Endodermal cell (in vitro differentiated cells): ENCODE results near the gene CLSTN2. TPM values are rescaled to one million over a fixed set of nuclear protein-coding genes. Genes with fewer than 3 reads are reported as not detected.

Source experiments
- DNase-seq: peaks from one replicate; pipeline ENCODE4 v3.0.0-alpha.2; 2017
- H3K27ac ChIP-seq: 2 replicates; pipeline ENCODE4 v1.5.1; 2013; ENCODE audit warnings: mild to moderate bottlenecking, low read depth, low read length, moderate library complexity
- H3K27me3 ChIP-seq: 2 replicates; pipeline ENCODE4 v1.6.1; 2013; ENCODE audit warnings: mild to moderate bottlenecking, low read length, moderate library complexity; ENCODE audit not compliant: insufficient read depth, control insufficient read depth, poor library complexity, severe bottlenecking
- H3K36me3 ChIP-seq: 2 replicates; pipeline ENCODE4 v1.7.0; 2013; ENCODE audit warnings: mild to moderate bottlenecking, low read length, moderate library complexity; ENCODE audit not compliant: control insufficient read depth, insufficient read depth
- H3K4me1 ChIP-seq: one replicate; pipeline ENCODE4 v1.7.0; 2013; ENCODE audit warnings: low read length; ENCODE audit not compliant: control insufficient read depth, insufficient read depth
- H3K4me3 ChIP-seq: 2 replicates; pipeline ENCODE4 v1.5.1; 2013; ENCODE audit warnings: mild to moderate bottlenecking, low read length, moderate library complexity
- H3K9ac ChIP-seq: 2 replicates; pipeline ENCODE4 v1.6.1; 2013; ENCODE audit warnings: mild to moderate bottlenecking, low read length, moderate library complexity; ENCODE audit not compliant: poor library complexity, severe bottlenecking; ENCODE audit errors: extremely low read depth
- H3K9me3 ChIP-seq: 2 replicates; pipeline ENCODE4 v1.6.1; 2013; ENCODE audit warnings: mild to moderate bottlenecking, low read length, moderate library complexity; ENCODE audit not compliant: control insufficient read depth
- H3K27ac Mint-ChIP-seq: 2 replicates; pipeline ENCODE4 v1.8.0; 2020; ENCODE audit warnings: mixed read lengths
- H3K27me3 Mint-ChIP-seq: 2 replicates; pipeline ENCODE4 v1.8.0; 2021; ENCODE audit warnings: mild to moderate bottlenecking, mixed read lengths; ENCODE audit not compliant: insufficient read depth
- H3K36me3 Mint-ChIP-seq: 2 replicates; pipeline ENCODE4 v1.8.0; 2020; ENCODE audit warnings: low read depth, mixed read lengths
- H3K4me1 Mint-ChIP-seq: 2 replicates; pipeline ENCODE4 v1.8.0; 2020; ENCODE audit warnings: mixed read lengths
- H3K4me3 Mint-ChIP-seq: 2 replicates; pipeline ENCODE4 v1.8.0; 2020; ENCODE audit warnings: mild to moderate bottlenecking, moderate library complexity, mixed read lengths
- H3K9me3 Mint-ChIP-seq: 2 replicates; pipeline ENCODE4 v1.8.0; 2020; ENCODE audit warnings: mild to moderate bottlenecking, mixed read lengths
- CTCF ChIP-seq: fragments of 200-600 bp; sonication (generic); conservative IDR thresholded peaks from 2 replicates; pipeline ENCODE4 v1.5.0; 2021; ENCODE audit warnings: antibody characterized with exemption, mild to moderate bottlenecking
- WGBS, 2 experiments: methylation state at CpG; one replicate each; pipeline versions ENCODE4 v1.1.5 to v1.1.7; 2013; ENCODE audit warnings: missing lambda C conversion rate in 2 of 2, mixed read lengths in 1 of 2; ENCODE audit not compliant: insufficient coverage in 1 of 2, insufficient read length in 1 of 2; 5-methylcytosine and 5-hydroxymethylcytosine counted together
- total RNA-seq, 2 donors: library from RNA; stranded (reverse); fragmentation: NEBNext Ultra II Directional in 1 of 2; extraction: Animal tissue kit (Norgen Biotek cat#: 25700) in 1 of 2; gene quantifications; 2 replicates in 1 of 2; 3 replicates in 1 of 2; pipeline ENCODE4 v1.2.1, GENCODE V29; 2021

The CLSTN2 gene
- total RNA-seq, 2 donors from 2014 or later: 0.13 to 0.42 TPM

- Histone ChIP-seq H3K9me3 (no peaks in the 10 kb centered on the region), H3K36me3 (no peaks in the 10 kb centered on the region), H3K4me3 (no peak overlapping the region), H3K27me3 (no peaks in the 10 kb centered on the region), H3K4me1 (peaks cover 21% of the 10 kb centered on the region), H3K9ac (no peak overlapping the region), H3K27ac (no peak overlapping the region)
- DNase-seq: no peak
- no peaks in the 10 kb centered on the region for H3K36me3 Mint-ChIP-seq
- H3K27me3 Mint-ChIP-seq: peaks cover 12% of the 10 kb centered on the region
- no peaks in the 10 kb centered on the region for H3K9me3 Mint-ChIP-seq
- 89 to 95% methylated on average over 1 to 3 of the region's 3 CpGs for WGBS, 2 experiments
- no peak overlapping the region for H3K4me3 Mint-ChIP-seq
- peaks cover 31% of the 10 kb centered on the region for H3K4me1 Mint-ChIP-seq
- no peak overlapping the region for H3K27ac Mint-ChIP-seq
- TF ChIP-seq CTCF: no peak
Measured at GRCh38 chr3:140015741-140016140, 80.8 kb downstream of the CLSTN2 start.

- Histone ChIP-seq H3K27ac (no peak overlapping the region), H3K27me3 (no peaks in the 10 kb centered on the region), H3K4me1 (peaks cover 18% of the 10 kb centered on the region), H3K4me3 (no peak overlapping the region), H3K36me3 (no peaks in the 10 kb centered on the region), H3K9me3 (no peaks in the 10 kb centered on the region), H3K9ac (no peak overlapping the region)
- Mint-ChIP-seq H3K4me3 (no peak overlapping the region), H3K4me1 (peaks cover 26% of the 10 kb centered on the region), H3K36me3 (no peaks in the 10 kb centered on the region), H3K27me3 (peaks cover 11% of the 10 kb centered on the region), H3K27ac (no peak overlapping the region), H3K9me3 (no peaks in the 10 kb centered on the region)
- TF ChIP-seq CTCF: no peak
- whole genome bisulfite sequencing, 2 experiments: 69% methylated on average over 2 of the region's 2 CpGs; no CpG with 5 or more reads in 1 of the 2 experiments
- DNase-seq: no peak
Measured at GRCh38 chr3:140018556-140018955, 83.6 kb downstream of the CLSTN2 start.

GRCh38 chr3:140019946-140020345 is 85.0 kb downstream of the CLSTN2 start:
- TF ChIP-seq CTCF: no peak
- peaks cover 28% of the 10 kb centered on the region for H3K4me1 Mint-ChIP-seq
- no peak overlapping the region for H3K9ac ChIP-seq
- H3K4me3 ChIP-seq: no peak overlapping the region
- peaks cover 21% of the 10 kb centered on the region for H3K4me1 ChIP-seq
- H3K27me3 ChIP-seq: peaks cover 7% of the 10 kb centered on the region
- H3K9me3 ChIP-seq: no peaks in the 10 kb centered on the region
- no peak overlapping the region for H3K27ac Mint-ChIP-seq
- H3K36me3 ChIP-seq: no peaks in the 10 kb centered on the region
- 64 to 78% methylated on average over 1 to 2 of the region's 2 CpGs for WGBS, 2 experiments
- no peak overlapping the region for H3K27ac ChIP-seq
- peak; percentile 60 for DNase-seq
- H3K4me3 Mint-ChIP-seq: no peak overlapping the region
- no peaks in the 10 kb centered on the region for H3K9me3 Mint-ChIP-seq
- peaks cover 13% of the 10 kb centered on the region for H3K27me3 Mint-ChIP-seq
- H3K36me3 Mint-ChIP-seq: no peaks in the 10 kb centered on the region
